Panc1 (cell line): Measurements from ENCODE around the gene TMEM108. TPM values are rescaled to one million over a fixed set of nuclear protein-coding genes. Genes with fewer than 3 reads are reported as not detected.
A peak's percentile ranks its signal among the peaks of the same experiment; 100 is the strongest.

ENCODE experiments used
- ATAC-seq: fragments of 200-7000 bp; cut with Tn5 transposase; 2 replicates; pipeline ENCODE4 v1.9.1; 2020; ENCODE audit warnings: mild to moderate bottlenecking, moderate library complexity
- BruUV-seq: library from RNA; stranded (reverse); fragments of 400-500 nt; replicated peaks from 2 replicates; lab custom pipeline; 2021; lab: Mats Ljungman, UMichigan
- CTCF ChIA-PET: fragments of 300-600 bp; sonication (Branson Sonifier 250); formaldehyde crosslinking; loops from one replicate; lab custom pipeline; 2022; ENCODE audit warnings: antibody characterized with exemption; lab: Charles Lee
- POLR2A ChIA-PET: fragments of 300-600 bp; sonication (Branson Sonifier 250); formaldehyde crosslinking; loops from one replicate; lab custom pipeline; 2022; ENCODE audit warnings: antibody characterized with exemption; lab: Charles Lee
- DNase-seq: peaks from one replicate; pipeline ENCODE4 v3.0.0-alpha.2; 2010; ENCODE audit warnings: low read depth, low spot score
- H3K27ac ChIP-seq: 2 replicates; pipeline ENCODE4 v1.5.1; 2011; ENCODE audit warnings: mild to moderate bottlenecking, low read length, inconsistent platforms
- H3K27me3 ChIP-seq: fragments of 200-500 bp; sonication (Bioruptor generic); 2 replicates; pipeline ENCODE4 v1.6.0; 2014; ENCODE audit warnings: low read length, inconsistent platforms; ENCODE audit not compliant: control insufficient read depth, insufficient read depth
- H3K36me3 ChIP-seq: fragments of 200-500 bp; sonication (Bioruptor generic); 2 replicates; pipeline ENCODE4 v1.5.1; 2014; ENCODE audit warnings: inconsistent platforms, mild to moderate bottlenecking, low read length, moderate library complexity; ENCODE audit not compliant: control insufficient read depth, insufficient read depth
- H3K4me1 ChIP-seq: 2 replicates; pipeline ENCODE4 v1.5.1; 2011; ENCODE audit warnings: inconsistent platforms, mild to moderate bottlenecking, low read length, moderate library complexity; ENCODE audit not compliant: control insufficient read depth, insufficient read depth
- H3K4me3 ChIP-seq, 2 experiments: 2 replicates each; pipeline ENCODE4 v1.5.1; 2011 to 2012; ENCODE audit warnings: low read depth in 2 of 2, low read length in 2 of 2, mild to moderate bottlenecking in 2 of 2, inconsistent platforms in 1 of 2, moderate library complexity in 1 of 2
- H3K9me3 ChIP-seq: fragments of 200-500 bp; sonication (Bioruptor generic); 2 replicates; pipeline ENCODE4 v1.5.1; 2014; ENCODE audit warnings: low read depth, mild to moderate bottlenecking, inconsistent platforms, low read length, moderate library complexity; ENCODE audit not compliant: control insufficient read depth, insufficient read depth
- CTCF ChIP-seq: fragments of 450-650 bp; IDR thresholded peaks from 2 replicates; pipeline ENCODE4 v1.5.1; 2017; ENCODE audit warnings: mild to moderate bottlenecking
- POLR2AphosphoS5 ChIP-seq: IDR thresholded peaks from 2 replicates; pipeline ENCODE4 v1.6.1; 2012; ENCODE audit warnings: mild to moderate bottlenecking, low read depth, low read length, moderate library complexity
- REST ChIP-seq, 2 experiments: IDR thresholded peaks; 2 replicates each; pipeline ENCODE4 v1.6.1; 2011 to 2012; ENCODE audit warnings: low read depth in 2 of 2, control low read depth in 1 of 2, low read length in 1 of 2, mild to moderate bottlenecking in 1 of 2, moderate library complexity in 1 of 2; ENCODE audit not compliant: insufficient read depth in 1 of 2
- SIN3A ChIP-seq: IDR thresholded peaks from 2 replicates; pipeline ENCODE4 v1.6.1; 2012; ENCODE audit warnings: low read depth, mild to moderate bottlenecking, low read length, moderate library complexity, borderline replicate concordance; ENCODE audit not compliant: insufficient read depth
- TCF7L2 ChIP-seq: IDR thresholded peaks from 2 replicates; pipeline ENCODE4 v1.6.1; 2011; ENCODE audit warnings: mild to moderate bottlenecking, low read depth, low read length, inconsistent platforms
- in situ Hi-C: cut with HindIII; loops from 2 replicates; pipeline ENCODE4 v1.10.0; 2016; ENCODE audit warnings: low sequenced_read_pairs, low pct_unique_long_range_greater_than_20kb
- intact Hi-C: fragments of 100-400 bp; cut with micrococcal nuclease; formaldehyde crosslinking; loops from one replicate; pipeline ENCODE4 v1.10.0; 2022; ENCODE audit not compliant: unreplicated experiment
- total RNA-seq: library from RNA; stranded (reverse); gene quantifications from one replicate; pipeline ENCODE4 v1.2.1, GENCODE V29; 2021; ENCODE audit not compliant: unreplicated experiment

The TMEM108 gene
- total RNA-seq, 1 experiment from 2014 or later = 0.41 TPM

- CTCF ChIA-PET = no interaction called here
- TF ChIP-seq TCF7L2 (no peak), CTCF (no peak), POLR2AphosphoS5 (no peak), REST (IDR thresholded peaks at IDR 0.05; ENCODE audit: insufficient read depth in 1 of 2, low read depth in 2 of 2, low read length in 1 of 2) (no peak), SIN3A (no peak)
- no TSS peak for BruUV-seq
These were observed 242.4 kb downstream of the TMEM108 start for GRCh38 chr3:133280586-133280985.

GRCh38 chr3:133282236-133282635, 244.0 kb downstream of the TMEM108 start:
- intact Hi-C loops = no loop called here
- H3K4me3 ChIP-seq = no peak overlapping the region
- no peaks in the 10 kb centered on the region for H3K4me1 ChIP-seq
- TF ChIP-seq POLR2AphosphoS5 = no peak
- DNase-seq (no peak), ATAC-seq (no peak)
- no peaks in the 10 kb centered on the region for H3K9me3 ChIP-seq
- no peaks in the 10 kb centered on the region for H3K36me3 ChIP-seq
- H3K27me3 ChIP-seq = no peaks in the 10 kb centered on the region
- CTCF ChIA-PET = no interaction called here
- in situ Hi-C loops = no loop called here
- no TSS peak for BruUV-seq
- no peak overlapping the region for H3K27ac ChIP-seq
- POLR2A ChIA-PET = interaction anchor here (0.7 kb wide), 1 partner anchor 646 kb away, joined by 3 read pairs; no protein-coding TSS in a partner anchor

More at GRCh38 chr3:133280586-133280985, 242.4 kb downstream of the TMEM108 start:
- Histone ChIP-seq H3K4me1 (no peaks in the 10 kb centered on the region), H3K27me3 (no peaks in the 10 kb centered on the region), H3K9me3 (no peaks in the 10 kb centered on the region), H3K4me3 (no peak overlapping the region), H3K27ac (no peak overlapping the region), H3K36me3 (no peaks in the 10 kb centered on the region)
- intact Hi-C loops (no loop called here), in situ Hi-C loops (no loop called here)
- DNase-seq (no peak), ATAC-seq (no peak)
- POLR2A ChIA-PET = no interaction called here

GRCh38 chr3:133283958-133284807, 246.0 kb downstream of the TMEM108 start:
- POLR2A ChIA-PET = no interaction called here
- in situ Hi-C loops (no loop called here), intact Hi-C loops (no loop called here)
- Histone ChIP-seq H3K4me1 (no peaks in the 10 kb centered on the region), H3K27ac (no peak overlapping the region), H3K9me3 (no peaks in the 10 kb centered on the region), H3K36me3 (no peaks in the 10 kb centered on the region), H3K27me3 (no peaks in the 10 kb centered on the region), H3K4me3 (no peak overlapping the region)
- TF ChIP-seq CTCF = peak; percentile 12; the same call in 1 of the 2 replicates
- TF ChIP-seq POLR2AphosphoS5 = no peak
- ATAC-seq = peak; percentile 38
- BruUV-seq = no TSS peak
- DNase-seq = no peak
- CTCF ChIA-PET = no interaction called here
